NOMO-1 (cell line): ENCODE measurements around the gene APBB1.
A peak's percentile ranks its signal among the peaks of the same experiment; 100 is the strongest.

ENCODE experiments used
- DNase-seq, 2 experiments: peaks; one replicate each; lab custom pipeline; 2025; ENCODE audit not compliant: unreplicated experiment in 2 of 2; lab: John Stamatoyannopoulos, UW

The APBB1 gene

GRCh38 chr11:6418557-6419008 lies 311 bp downstream of the APBB1 start:
- no peak for DNase-seq

- DNase-seq = no peak
These were observed 862 bp downstream of the APBB1 start for GRCh38 chr11:6417907-6418556.

- DNase-seq = no peak
These were observed 3.1 kb downstream of the APBB1 start for GRCh38 chr11:6415797-6416196.

- DNase-seq = peak; percentile 54 to 65
These were observed 4.0 kb downstream of the APBB1 start for GRCh38 chr11:6414874-6415328.

GRCh38 chr11:6413791-6414201 lies 5.1 kb downstream of the APBB1 start:
- no peak for DNase-seq

- DNase-seq = no peak
These were observed 7.3 kb downstream of the APBB1 start for GRCh38 chr11:6411594-6412031.

GRCh38 chr11:6410695-6411430 lies 8.0 kb downstream of the APBB1 start:
- DNase-seq = no peak

- no peak for DNase-seq
These were observed 12.5 kb downstream of the APBB1 start for GRCh38 chr11:6406370-6406769.

GRCh38 chr11:6405846-6406245 lies 13.0 kb downstream of the APBB1 start:
- no peak for DNase-seq

- no peak for DNase-seq
These were observed 13.7 kb downstream of the APBB1 start for GRCh38 chr11:6405052-6405667.

GRCh38 chr11:6404342-6405051 lies 14.4 kb downstream of the APBB1 start:
- DNase-seq = no peak

GRCh38 chr11:6403539-6403938 lies 15.4 kb downstream of the APBB1 start:
- DNase-seq = no peak

GRCh38 chr11:6402561-6402981 lies 16.3 kb downstream of the APBB1 start:
- peak in 1 of 2 experiments; percentile 9 for DNase-seq

GRCh38 chr11:6402061-6402470 lies 16.8 kb downstream of the APBB1 start:
- DNase-seq = no peak

GRCh38 chr11:6401464-6401863 lies 17.4 kb downstream of the APBB1 start:
- no peak for DNase-seq

- no peak for DNase-seq
These were observed 18.2 kb downstream of the APBB1 start for GRCh38 chr11:6400431-6401345.

GRCh38 chr11:6397636-6398035 lies 21.3 kb downstream of the APBB1 start:
- DNase-seq = no peak

GRCh38 chr11:6397156-6397555 lies 21.7 kb downstream of the APBB1 start:
- no peak for DNase-seq

GRCh38 chr11:6395470-6396060 lies 23.3 kb downstream of the APBB1 start:
- DNase-seq = no peak
